GM23248 (cell line): ENCODE data around the gene SPEG. TPM values are rescaled to one million over a fixed set of nuclear protein-coding genes. Genes with fewer than 3 reads are reported as not detected.

ENCODE experiments used
- DNase-seq: peaks from one replicate; pipeline ENCODE4 v3.0.0-alpha.2; 2015
- H2AFZ ChIP-seq: fragments of 200-600 bp; sonication (generic); 2 replicates; pipeline ENCODE4 v1.6.1; 2016; ENCODE audit warnings: antibody characterized with exemption
- H3F3A ChIP-seq: fragments of 200-600 bp; sonication (generic); 2 replicates; pipeline ENCODE4 v1.6.1; 2016; ENCODE audit warnings: mild to moderate bottlenecking, antibody characterized with exemption, mixed run types; ENCODE audit not compliant: insufficient read depth
- H3K27ac ChIP-seq: fragments of 200-600 bp; sonication (generic); 2 replicates; pipeline ENCODE4 v1.5.1; 2016; ENCODE audit warnings: mild to moderate bottlenecking
- H3K27me3 ChIP-seq: fragments of 200-600 bp; sonication (generic); replicated peaks from 2 replicates; pipeline ENCODE4 v1.6.1; 2016; ENCODE audit warnings: mild to moderate bottlenecking; ENCODE audit not compliant: insufficient read depth
- H3K36me3 ChIP-seq: fragments of 200-600 bp; sonication (generic); 2 replicates; pipeline ENCODE4 v1.6.1; 2016; ENCODE audit warnings: low read depth, mild to moderate bottlenecking
- H3K4me1 ChIP-seq: fragments of 200-600 bp; sonication (generic); 2 replicates; pipeline ENCODE4 v1.6.1; 2016; ENCODE audit warnings: mild to moderate bottlenecking; ENCODE audit not compliant: insufficient read depth
- H3K4me2 ChIP-seq: fragments of 200-600 bp; sonication (generic); one replicate; pipeline ENCODE4 v1.6.1; 2016; ENCODE audit warnings: mild to moderate bottlenecking; ENCODE audit not compliant: unreplicated experiment
- H3K4me3 ChIP-seq: fragments of 200-600 bp; sonication (generic); 2 replicates; pipeline ENCODE4 v1.5.1; 2016; ENCODE audit warnings: mild to moderate bottlenecking
- H3K79me2 ChIP-seq: fragments of 200-600 bp; sonication (generic); 2 replicates; pipeline ENCODE4 v1.6.1; 2016; ENCODE audit warnings: mild to moderate bottlenecking; ENCODE audit not compliant: insufficient read depth
- H3K9ac ChIP-seq: fragments of 200-600 bp; sonication (generic); 2 replicates; pipeline ENCODE4 v1.6.1; 2016; ENCODE audit warnings: mild to moderate bottlenecking
- H3K9me2 ChIP-seq: fragments of 200-600 bp; sonication (generic); 2 replicates; pipeline ENCODE4 v1.6.1; 2016; ENCODE audit warnings: mixed run types, mild to moderate bottlenecking, moderate library complexity; ENCODE audit not compliant: insufficient read depth
- H3K9me3 ChIP-seq: fragments of 200-600 bp; sonication (generic); one replicate; pipeline ENCODE4 v1.6.1; 2017; ENCODE audit warnings: low read depth
- H4K20me1 ChIP-seq: fragments of 200-600 bp; sonication (generic); 2 replicates; pipeline ENCODE4 v1.6.0; 2016; ENCODE audit not compliant: insufficient read depth
- EZH2 ChIP-seq: fragments of 200-600 bp; sonication (generic); IDR thresholded peaks from 2 replicates; pipeline ENCODE4 v1.6.1; 2018; ENCODE audit warnings: antibody characterized with exemption, mild to moderate bottlenecking; ENCODE audit not compliant: insufficient read depth, poor library complexity, severe bottlenecking
- EZH2phosphoT487 ChIP-seq: fragments of 200-600 bp; sonication (generic); IDR thresholded peaks from 2 replicates; pipeline ENCODE4 v1.6.1; 2018; ENCODE audit warnings: antibody characterized with exemption, moderate library complexity, mild to moderate bottlenecking, low read depth; ENCODE audit not compliant: insufficient read depth
- WGBS, 2 experiments: methylation state at CpG; one replicate each; pipeline ENCODE4 v1.1.6; 2015 to 2017; ENCODE audit warnings: low lambda C conversion rate in 2 of 2, low coverage in 1 of 2; ENCODE audit errors: missing lambda C conversion rate in 2 of 2; 5-methylcytosine and 5-hydroxymethylcytosine counted together
- in situ Hi-C: fragments of 300-500 bp; cut with MboI; formaldehyde crosslinking; loops from 2 replicates; pipeline ENCODE4 v1.15.0; 2020
- polyA plus RNA-seq: library from polyadenylated mRNA; unstranded; fragments of >200 nt; fragmentation: Nextera tagmentation; extraction: Ambion mirVana; gene quantifications from 2 replicates; pipeline ENCODE4 v1.2.1, GENCODE V29; 2016
- total RNA-seq: library from RNA; depleted of rRNA; stranded (reverse); fragments of >200 nt; shearing (Covaris generic); gene quantifications from 2 replicates; pipeline ENCODE4 v1.2.3, GENCODE V29; 2014

Gene SPEG
- total and polyA plus RNA-seq, 2 experiments from 2014 or later: 9.4 to 26.5 TPM

DNA sequence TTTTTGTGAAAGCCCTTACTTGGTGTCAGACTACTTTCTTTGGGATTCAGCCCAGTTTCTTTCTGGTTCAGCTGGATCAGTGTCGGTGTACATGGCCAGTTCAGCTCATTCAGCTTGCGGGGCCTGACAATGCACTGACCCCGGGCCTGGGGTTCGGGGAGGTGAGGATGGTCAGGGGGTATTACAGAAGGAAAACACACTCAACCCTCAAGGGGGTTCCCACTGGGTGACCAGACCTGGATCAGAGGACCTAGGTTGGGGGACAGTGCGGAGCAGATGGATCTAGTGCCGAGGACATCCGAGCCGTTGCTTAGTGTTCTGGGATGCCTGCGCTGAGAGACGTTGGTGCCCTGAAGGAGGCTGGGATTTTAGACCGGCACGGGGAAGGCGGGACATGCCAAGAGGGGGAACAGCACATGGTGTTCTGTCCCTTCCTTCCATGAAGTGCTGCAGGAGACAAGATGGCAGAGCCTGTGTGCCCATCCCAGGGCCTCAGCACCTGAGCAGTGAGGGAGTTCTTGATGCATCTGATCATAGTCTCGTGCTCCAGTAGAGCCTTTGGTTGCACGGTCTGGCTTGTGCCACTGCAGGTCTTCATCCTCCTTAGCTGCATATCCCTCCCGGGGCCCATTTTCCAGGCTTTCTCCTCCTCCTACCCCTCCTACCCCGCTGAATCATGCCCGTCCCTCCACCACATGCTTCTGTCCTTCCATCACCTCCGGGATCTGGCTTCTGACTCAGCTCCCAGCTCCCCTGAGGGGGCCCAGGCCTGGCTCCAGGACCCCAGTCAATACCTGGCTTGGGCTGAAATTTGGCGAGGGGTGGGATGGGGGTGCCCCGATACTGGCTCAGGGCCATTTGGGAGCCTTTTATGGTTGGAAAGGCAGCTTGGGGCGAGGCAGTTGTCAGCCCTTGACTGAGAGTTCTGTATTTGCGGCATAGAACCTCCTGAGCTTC lies 18.0 kb downstream of the SPEG start:
- DNase-seq: peak; percentile 97
- Histone ChIP-seq H3K9me3 (no peaks in the 10 kb centered on the region), H4K20me1 (no peaks in the 10 kb centered on the region), H3K9me2 (no peaks in the 10 kb centered on the region), H3F3A (peaks cover 18% of the 10 kb centered on the region), H3K27ac (peak overlapping the region; percentile 86), H3K4me3 (peak overlapping the region; percentile 28), H3K4me2 (peak overlapping the region; percentile 61), H2AFZ (peak overlapping the region; percentile 19; the same call in 1 of the 2 replicates), H3K36me3 (0 out of 2 replicates have a peak, but pooled peaks cover 4% of the 10 kb centered on the region), H3K4me1 (peaks cover 40% of the 10 kb centered on the region), H3K9ac (peak overlapping the region; percentile 62), H3K79me2 (no peaks in the 10 kb centered on the region), H3K27me3 (no peaks in the 10 kb centered on the region)
- in situ Hi-C loops: no loop called here
- no peak for TF ChIP-seq EZH2phosphoT487
- no peak for TF ChIP-seq EZH2
- WGBS, 2 experiments: 52 to 53% methylated on average over 23 of the region's 23 CpGs

DNA sequence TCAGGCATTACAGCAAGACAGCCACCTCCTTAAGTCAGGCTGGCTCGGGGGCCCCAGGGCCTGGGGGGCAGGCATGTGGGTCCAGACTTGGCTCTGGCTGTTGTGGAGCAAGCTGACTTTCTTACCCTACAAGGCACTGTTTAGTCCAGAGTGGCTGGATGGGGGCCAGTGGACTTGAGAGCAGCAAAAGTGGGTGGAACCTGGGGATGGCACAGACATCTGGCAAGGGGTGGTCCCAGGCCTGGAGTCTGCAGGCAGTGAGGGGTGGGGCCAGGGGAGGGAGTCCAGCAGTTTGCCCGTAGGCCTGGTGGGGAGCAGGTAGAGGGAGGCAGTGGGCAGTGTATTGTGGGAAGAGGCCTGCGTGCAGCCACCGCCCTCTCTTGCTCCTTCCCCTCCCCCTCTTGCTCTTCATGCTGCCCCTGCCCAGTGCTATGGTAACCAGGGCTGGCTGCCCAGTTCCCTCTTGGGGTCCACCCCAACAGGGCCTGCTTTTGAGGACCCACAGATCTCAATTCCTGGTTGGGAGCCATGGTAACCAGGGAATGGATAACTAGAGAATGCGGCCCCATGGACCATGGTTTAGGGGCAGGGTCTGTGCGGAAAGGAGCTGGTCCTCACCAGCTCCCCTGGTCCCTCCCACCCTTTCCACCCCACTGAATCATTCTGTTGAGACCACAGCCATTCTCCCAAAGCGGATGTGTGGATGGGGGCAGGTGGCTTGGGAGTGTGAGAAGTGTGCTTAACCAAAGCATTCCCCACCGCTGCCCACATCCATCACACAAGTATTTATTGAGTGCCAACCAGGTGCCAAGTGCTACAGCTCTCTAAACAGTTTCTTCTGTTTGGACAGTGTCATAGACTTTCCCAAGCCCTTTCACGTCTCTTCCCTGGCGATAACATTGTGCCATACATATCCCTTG lies 19.3 kb downstream of the SPEG start:
- TF ChIP-seq EZH2 (no peak), EZH2phosphoT487 (no peak)
- Histone ChIP-seq H3F3A (peaks cover 24% of the 10 kb centered on the region), H3K27me3 (no peaks in the 10 kb centered on the region), H2AFZ (0 out of 2 replicates have a peak overlapping the region, but pooled peaks have one; percentile 19), H3K4me1 (peaks cover 43% of the 10 kb centered on the region), H4K20me1 (no peaks in the 10 kb centered on the region), H3K27ac (peak overlapping the region; percentile 86), H3K79me2 (no peaks in the 10 kb centered on the region), H3K9me2 (no peaks in the 10 kb centered on the region), H3K9me3 (no peaks in the 10 kb centered on the region), H3K4me2 (peak overlapping the region; percentile 61), H3K36me3 (0 out of 2 replicates have a peak, but pooled peaks cover 4% of the 10 kb centered on the region), H3K4me3 (peak overlapping the region; percentile 28), H3K9ac (peak overlapping the region; percentile 62)
- in situ Hi-C loops: no loop called here
- peak; percentile 87 for DNase-seq
- 78% methylated on average over 8 to 10 of the region's 10 CpGs for WGBS, 2 experiments

DNA sequence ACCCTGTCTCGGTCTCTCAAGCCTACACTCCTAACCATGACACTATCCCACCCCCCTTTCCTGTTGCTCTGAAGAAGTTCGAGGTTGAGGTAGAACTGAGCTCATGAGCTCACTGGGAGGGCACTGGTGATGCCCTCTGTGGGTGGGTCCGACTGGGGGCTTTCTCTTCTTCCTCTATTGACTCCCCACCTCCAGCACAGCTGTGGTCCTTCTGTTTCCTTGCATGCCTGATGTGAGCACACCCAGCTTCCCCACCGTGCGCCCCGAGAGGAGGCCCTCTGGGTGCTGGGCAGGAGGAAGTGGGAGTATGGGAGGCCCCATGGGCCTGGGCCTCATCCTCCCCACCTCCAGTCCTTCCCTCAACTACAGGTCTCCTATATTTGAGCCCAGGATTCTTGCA lies 20.9 kb downstream of the SPEG start:
- Histone ChIP-seq H2AFZ (no peak overlapping the region), H3K4me3 (no peak overlapping the region), H3F3A (peaks cover 24% of the 10 kb centered on the region), H3K4me2 (no peak overlapping the region), H3K4me1 (peaks cover 47% of the 10 kb centered on the region), H3K79me2 (no peaks in the 10 kb centered on the region; the same call in 1 of the 2 replicates), H3K27me3 (no peaks in the 10 kb centered on the region), H3K9me2 (no peaks in the 10 kb centered on the region), H3K36me3 (no peaks in the 10 kb centered on the region), H3K9me3 (no peaks in the 10 kb centered on the region), H4K20me1 (no peaks in the 10 kb centered on the region), H3K27ac (no peak overlapping the region), H3K9ac (no peak overlapping the region)
- no peak for TF ChIP-seq EZH2phosphoT487
- TF ChIP-seq EZH2: no peak
- in situ Hi-C loops: no loop called here
- WGBS, 2 experiments: 79 to 80% methylated on average over 6 of the region's 6 CpGs
- DNase-seq: no peak

DNA sequence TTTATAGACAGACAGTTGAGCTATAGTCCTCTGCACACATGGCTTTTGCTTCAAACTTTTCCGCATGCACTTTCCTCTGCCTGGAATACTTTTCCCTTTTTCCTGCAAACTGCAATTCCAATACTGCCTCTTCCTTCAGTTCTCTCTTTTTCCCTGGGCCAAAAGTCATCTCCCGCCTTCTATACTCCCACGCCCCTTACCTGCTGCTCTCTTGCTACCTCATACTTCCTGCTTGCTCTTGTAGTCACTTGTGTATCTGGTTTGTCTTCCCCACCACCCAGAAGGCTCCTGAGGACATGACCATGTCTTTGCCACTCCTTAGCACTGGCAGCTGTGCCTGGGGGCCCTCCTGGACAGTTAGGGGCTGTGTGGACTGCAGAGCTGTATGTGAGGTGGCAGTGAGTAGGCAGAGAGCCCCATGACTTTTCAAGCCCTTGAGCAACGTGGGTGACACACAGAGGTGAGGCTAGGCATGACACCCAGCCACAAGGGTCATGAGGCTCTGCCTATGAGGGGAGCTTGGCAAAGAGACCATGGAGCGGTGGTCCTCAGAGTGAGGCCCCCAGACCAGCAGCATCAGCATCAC lies 23.2 kb downstream of the SPEG start:
- H2AFZ ChIP-seq: no peak overlapping the region
- no peaks in the 10 kb centered on the region for H3K27me3 ChIP-seq
- H3K4me2 ChIP-seq: no peak overlapping the region
- no peak for TF ChIP-seq EZH2
- TF ChIP-seq EZH2phosphoT487: no peak
- H3K36me3 ChIP-seq: no peaks in the 10 kb centered on the region; the same call in 1 of the 2 replicates
- no peaks in the 10 kb centered on the region for H4K20me1 ChIP-seq
- in situ Hi-C loops: no loop called here
- H3K9ac ChIP-seq: peak overlapping the region; percentile 15; the same call in 1 of the 2 replicates
- H3K4me3 ChIP-seq: no peak overlapping the region
- 0 out of 2 replicates have a peak overlapping the region, but pooled peaks have one; percentile 17 for H3K27ac ChIP-seq
- no peaks in the 10 kb centered on the region for H3K9me3 ChIP-seq
- 67% methylated on average over 5 of the region's 5 CpGs for WGBS, 2 experiments
- H3K9me2 ChIP-seq: no peaks in the 10 kb centered on the region
- no peaks in the 10 kb centered on the region; the same call in 1 of the 2 replicates for H3K79me2 ChIP-seq
- peak; percentile 57 for DNase-seq
- peaks cover 13% of the 10 kb centered on the region for H3F3A ChIP-seq
- peaks cover 37% of the 10 kb centered on the region for H3K4me1 ChIP-seq
